Posterior cingulate gyrus (tissue), 11 donors: ENCODE data around the gene PLEKHA5.

ENCODE experiments used
- DNase-seq, 10 donors: peaks; one replicate each; pipeline versions ENCODE4 v3.0.0 to v3.0.0-alpha.2; 2020 to 2021; ENCODE audit warnings: mixed read lengths in 3 of 10
- intact Hi-C: fragments of 100-400 bp; cut with DNase I; formaldehyde crosslinking; loops from one replicate; pipeline ENCODE4 v1.15.1; 2023

PLEKHA5 gene

DNA sequence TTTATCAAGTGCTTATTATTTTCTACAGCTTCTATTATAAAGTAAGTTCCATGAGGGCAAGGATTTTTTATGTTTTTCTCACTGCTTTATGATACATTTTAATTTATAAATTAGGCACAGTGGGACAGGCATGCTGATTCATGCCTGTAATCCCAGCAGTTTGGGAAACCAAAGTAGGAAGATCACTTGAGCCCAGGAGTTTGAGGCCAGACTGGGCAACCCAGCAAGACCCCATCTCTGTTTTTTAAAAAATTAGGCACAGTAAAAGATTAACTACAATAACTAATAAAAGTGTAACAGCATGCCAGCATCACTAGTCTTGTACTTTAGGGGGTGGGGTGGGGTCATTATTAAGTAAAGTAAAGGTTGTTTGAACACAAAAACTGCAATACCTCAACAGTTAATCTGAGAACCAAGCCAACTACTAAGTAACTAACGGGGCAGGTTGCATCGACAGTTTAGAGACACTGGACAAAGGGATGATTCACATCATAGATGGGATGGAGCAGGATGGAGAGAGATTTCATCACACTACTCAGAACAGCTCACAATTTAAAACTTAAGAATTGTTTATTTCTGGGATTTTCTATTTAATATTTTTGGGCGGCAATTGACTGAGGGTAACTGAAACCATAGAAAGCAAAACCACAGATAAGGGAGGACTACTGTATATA lies 119.5 kb downstream of the PLEKHA5 start:
- DNase-seq, result no peak
- intact Hi-C loops, result no loop called here

DNA sequence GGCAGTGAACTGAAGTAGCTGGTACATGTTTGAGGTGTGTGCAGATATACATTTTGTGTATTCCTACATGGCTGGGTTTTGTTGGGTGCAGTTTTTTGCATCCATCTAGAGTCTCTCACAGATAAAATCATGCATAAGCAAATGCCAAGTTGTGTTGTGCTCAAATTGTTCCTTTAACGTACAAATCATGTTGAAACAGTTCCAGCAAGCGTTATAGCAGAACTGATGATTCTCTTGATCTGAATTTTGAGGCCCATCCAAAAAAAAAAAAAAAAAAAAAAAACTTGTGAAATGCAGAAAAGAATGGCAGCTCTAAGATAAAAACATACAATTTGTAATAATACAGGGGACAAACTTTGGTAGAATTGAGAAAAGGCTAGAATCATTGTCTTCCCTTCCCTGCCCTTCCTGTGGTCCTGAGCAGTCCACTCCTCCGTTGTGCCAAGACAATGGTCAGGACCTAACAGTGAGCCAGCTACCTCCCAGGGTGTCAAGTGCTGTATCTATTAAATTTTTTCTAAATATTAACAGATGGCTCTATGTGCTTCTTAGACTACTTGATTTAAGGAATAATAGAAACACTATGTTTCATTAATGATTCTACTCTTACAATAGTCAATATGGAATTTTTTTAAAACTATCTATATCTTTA lies 122.1 kb downstream of the PLEKHA5 start:
- DNase-seq, result no peak
- intact Hi-C loops, result no loop called here

DNA sequence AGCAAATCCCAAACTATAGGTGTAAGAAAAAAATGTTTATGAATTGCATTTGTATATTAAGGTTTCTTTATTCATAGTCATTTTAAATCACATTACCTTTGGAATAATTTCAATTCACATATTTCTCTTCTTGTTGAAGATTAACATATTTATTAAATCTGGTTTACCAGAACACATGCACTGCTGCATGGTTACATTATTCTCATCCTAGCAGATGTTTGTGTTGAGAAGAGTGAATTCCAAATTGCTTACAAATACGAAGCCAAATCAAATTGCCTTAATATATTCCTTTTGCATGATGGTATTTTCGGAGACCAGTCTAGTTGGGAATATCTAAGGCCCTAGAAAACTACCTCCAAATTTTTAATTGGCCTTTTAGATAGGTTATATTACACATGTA lies 130.6 kb downstream of the PLEKHA5 start:
- intact Hi-C loops, result no loop called here
- no peak for DNase-seq

DNA sequence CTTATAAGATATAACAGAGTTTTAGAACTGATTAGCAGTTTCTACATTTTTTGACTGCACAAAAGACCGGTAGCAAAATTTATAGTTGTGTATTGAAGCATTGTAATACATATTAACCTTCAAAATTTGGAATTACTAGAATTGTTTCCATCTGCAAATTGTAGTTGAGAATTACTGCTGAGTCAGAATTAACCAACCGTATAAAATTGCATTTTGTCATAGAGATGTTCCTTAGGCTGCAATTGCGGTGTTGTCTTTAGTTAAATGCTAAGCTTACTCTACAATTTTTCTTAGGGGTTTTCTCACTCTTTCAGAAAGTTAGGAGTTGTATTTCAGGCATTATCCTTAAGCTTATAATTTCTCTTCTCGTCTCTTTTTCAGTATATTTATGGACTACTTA lies 132.2 kb downstream of the PLEKHA5 start:
- DNase-seq, result no peak
- intact Hi-C loops, result no loop called here

DNA sequence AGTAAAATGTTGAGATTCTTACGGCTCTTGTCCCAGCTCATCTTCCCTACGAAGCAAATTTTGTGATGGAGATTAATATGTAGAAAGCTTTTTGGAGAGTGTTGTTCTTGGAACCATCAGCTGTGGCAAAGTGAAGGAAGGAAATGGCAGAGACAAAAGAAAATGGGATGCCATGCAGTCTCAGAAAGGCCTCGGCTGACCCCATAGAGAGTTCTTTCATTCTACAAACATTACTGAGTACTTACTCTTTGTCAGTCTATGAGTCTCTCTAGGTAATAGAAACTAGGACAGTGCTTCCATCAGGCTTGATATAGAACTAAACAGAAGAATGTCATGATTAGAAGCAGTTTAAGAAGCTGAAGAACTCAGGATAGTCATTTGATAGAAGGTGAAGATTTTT lies 134.1 kb downstream of the PLEKHA5 start:
- intact Hi-C loops, result no loop called here
- DNase-seq, result no peak

DNA sequence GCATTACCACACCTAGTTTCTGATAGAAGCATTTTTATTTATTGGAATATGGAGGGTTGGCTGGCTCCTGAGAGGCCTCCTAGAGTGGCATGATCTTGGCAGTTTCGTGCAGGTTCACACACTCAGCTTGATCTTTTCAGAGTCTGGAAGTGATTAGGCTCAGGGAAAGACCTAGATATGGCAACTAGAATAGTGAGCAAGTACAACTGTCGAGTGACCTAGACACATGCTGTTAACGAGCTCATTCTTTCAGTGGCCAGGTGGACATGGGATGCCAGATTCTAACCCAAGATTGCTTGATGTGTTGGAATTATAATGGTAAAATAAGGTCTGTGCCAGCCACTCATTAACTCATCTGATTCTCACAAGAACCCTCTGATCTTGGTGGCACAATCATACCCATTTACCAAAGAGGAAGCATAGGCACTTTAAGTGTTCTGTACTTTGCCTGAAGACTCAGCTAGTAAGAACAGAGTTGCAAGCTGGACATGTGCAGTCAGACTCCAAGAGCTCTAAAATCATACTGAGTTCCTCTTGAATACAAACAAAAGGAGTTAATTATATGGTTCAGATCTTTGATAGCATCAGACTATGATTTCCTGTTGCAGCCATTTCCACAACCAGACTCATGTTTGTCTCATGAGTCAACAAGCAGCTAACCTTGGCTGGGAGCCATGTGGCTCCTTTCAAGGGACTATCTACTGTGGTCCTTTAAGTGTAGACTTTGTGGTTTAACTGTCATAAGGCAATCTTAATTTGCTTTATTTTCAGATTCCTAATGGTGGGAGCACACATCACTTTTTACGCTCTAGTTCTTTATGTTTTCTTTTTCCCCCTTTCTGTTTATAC lies 144.2 kb downstream of the PLEKHA5 start:
- peak in 1 of 10 donors; percentile 25 for DNase-seq
- intact Hi-C loops, result no loop called here

DNA sequence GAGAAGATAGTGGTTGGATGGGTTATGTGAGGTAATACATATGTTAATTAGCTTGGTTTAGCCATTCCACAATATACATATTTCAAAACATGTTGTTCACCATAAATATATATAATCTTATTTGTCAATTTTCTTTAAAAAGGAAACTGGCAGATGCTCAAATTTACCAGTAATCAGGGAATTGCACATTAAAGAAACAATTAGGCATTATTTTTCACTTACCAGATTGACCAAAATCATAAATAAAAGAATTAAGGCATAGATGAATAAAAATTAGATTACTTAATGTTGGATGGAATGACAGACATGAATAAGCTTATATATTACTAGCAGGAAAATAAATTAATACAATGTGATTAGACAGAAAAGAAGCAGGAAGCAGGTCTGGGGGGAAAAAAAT lies 147.2 kb downstream of the PLEKHA5 start:
- intact Hi-C loops, result no loop called here
- DNase-seq, result no peak

DNA sequence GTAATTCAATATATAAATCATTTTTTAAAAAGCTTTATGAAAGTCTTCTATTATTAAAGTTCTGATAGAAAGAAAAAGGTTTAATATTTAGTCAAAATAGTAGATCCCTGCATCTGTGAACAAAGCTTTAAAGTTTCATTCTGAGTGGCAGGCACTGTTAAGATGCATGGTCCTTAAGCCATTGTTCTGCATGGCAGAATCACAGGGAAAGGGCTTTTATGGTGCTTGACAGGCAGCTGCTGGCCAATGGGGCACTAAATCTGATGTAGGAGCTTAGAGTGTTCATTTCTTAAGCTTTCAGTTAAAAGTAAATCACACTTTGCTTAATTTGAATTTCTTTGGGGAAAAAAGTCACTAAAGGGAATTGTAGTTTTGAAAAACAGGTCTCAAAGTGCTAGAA lies 148.2 kb downstream of the PLEKHA5 start:
- DNase-seq, result no peak
- intact Hi-C loops, result no loop called here

DNA sequence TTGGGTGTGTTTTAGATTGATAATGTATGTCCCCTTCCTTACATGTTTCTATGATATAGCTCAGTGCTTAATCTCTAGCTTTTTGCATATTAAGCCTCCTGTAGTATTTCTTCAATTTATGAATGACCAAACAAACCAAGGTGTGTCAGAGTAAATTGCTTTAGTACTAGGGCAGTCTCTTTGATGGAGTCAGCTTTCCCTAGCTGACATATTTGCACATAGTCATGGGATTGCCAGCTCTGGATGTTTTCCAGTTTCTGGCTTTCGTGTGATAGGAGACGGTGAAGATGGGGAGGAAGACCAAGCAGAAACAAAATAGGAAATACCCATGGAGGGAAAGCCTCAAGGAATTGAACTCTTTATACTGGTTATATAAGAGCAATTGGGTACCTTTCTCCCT lies 148.9 kb downstream of the PLEKHA5 start:
- DNase-seq, result no peak
- intact Hi-C loops, result no loop called here

DNA sequence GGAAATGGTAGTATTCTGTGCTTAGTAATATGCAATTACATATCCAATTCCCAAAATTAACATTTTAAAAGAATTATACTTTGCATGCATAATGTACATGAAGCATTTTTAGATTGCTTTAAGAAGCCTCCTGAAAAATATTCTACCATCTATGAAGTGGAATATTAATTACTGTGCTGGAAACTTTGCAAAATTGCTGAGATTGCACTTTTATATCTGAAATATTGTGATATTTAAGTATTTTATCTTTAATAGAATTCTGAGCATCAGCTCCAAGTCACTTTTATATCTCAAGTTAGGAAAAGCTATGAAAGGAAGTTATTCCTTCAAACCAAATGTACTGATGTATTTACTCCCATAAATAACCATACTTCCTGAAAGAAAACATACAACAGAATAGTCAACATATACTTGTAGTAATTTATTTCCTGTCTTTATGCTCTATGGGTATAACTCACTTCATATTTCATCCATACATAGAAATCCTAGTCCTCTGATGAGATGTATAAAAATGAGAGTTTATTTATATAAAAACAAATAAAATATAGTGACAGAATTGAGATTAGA lies 152.7 kb downstream of the PLEKHA5 start:
- intact Hi-C loops, result no loop called here

DNA sequence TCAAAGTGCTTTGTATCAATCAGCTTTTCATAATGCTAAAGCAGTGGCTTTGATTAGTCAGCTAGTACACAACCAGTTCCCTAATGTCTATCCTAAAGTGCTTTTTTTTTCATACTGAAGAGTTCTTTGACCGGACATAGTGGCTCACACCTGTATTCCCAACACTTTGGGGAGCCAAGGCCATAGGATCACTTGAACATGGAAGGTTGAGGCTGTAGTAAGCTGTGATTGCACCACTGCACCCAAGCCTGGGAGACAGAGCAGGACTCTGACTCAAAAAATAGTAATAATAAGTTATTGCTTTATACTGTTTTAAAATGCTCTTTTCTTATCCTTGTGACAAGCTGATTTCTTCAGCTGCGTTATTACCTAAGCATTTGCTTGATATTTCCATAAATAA lies 155.1 kb downstream of the PLEKHA5 start:
- intact Hi-C loops, result no loop called here
- DNase-seq, result no peak

More for the DNA sequence above, 152.7 kb downstream of the PLEKHA5 start:
- no peak for DNase-seq

DNA sequence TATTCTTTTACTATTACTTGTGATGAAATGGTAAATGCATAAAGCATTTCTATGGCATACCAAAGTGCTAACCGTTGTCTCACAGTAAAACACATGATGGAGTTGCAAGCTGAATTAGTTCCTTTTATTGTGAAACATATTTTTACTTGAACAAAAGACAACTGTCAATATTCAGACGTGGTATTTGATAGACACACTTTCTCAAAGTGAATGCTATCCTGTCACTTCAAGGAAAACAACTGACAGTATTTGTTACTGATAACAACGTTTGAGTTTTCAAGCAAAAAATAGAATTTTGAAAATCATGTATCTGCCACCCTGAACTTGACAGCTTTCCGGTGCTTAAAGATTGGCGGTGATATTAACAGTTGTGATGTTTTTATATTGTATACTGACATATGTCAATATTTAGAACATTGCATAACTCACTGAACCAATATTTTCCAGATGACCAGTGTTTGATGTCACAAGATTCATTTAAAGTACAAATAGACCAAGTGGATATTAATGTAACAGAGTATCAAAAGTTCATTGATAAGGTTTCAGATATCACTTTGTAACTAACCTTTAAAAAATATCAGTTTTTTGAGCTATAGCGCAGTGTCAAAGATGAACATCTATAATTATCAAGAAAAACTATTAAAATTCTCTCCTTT lies 156.4 kb downstream of the PLEKHA5 start:
- intact Hi-C loops, result no loop called here
- DNase-seq, result no peak

DNA sequence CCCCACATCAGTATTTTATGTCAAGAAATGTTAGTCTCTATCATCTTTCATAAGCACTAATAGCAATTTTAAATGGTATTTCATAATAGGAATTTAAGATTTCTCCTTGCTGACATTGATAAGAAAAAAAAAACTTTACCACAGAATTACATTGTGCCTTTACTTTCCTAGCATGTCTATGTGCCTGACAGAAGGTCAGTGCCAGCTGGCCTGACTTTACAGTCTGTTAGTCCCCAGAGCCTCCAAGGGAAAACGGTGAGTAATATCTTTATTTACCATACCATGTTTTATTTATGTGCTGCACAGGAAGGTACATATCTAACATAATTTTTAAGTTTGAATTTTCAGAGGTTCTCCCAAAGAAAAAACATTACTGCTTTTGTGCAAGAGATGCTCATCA lies 157.8 kb downstream of the PLEKHA5 start:
- intact Hi-C loops, result no loop called here
- no peak for DNase-seq

DNA sequence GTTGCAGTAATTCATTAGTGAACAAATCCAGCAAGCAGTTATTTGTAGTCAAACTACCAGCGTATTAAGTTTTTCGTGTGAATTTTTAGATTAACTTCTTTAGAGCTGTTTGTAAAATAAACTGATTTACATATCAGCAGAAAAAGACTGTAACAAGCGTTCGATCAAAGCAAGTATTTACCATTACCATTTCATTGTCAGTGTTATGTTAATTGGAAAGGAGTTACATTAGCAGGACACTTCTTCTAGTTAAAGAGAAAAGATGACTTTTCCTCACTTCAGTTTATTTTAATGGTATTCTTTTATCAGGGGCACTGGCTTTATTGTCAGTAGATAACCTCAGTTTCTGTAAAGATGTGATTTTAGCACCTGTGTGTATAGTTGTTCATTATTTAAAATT lies 158.6 kb downstream of the PLEKHA5 start:
- intact Hi-C loops, result loop anchor here (2.0 kb wide), 1 partner anchor 105 kb away; no protein-coding TSS in a partner anchor
- DNase-seq, result no peak

DNA sequence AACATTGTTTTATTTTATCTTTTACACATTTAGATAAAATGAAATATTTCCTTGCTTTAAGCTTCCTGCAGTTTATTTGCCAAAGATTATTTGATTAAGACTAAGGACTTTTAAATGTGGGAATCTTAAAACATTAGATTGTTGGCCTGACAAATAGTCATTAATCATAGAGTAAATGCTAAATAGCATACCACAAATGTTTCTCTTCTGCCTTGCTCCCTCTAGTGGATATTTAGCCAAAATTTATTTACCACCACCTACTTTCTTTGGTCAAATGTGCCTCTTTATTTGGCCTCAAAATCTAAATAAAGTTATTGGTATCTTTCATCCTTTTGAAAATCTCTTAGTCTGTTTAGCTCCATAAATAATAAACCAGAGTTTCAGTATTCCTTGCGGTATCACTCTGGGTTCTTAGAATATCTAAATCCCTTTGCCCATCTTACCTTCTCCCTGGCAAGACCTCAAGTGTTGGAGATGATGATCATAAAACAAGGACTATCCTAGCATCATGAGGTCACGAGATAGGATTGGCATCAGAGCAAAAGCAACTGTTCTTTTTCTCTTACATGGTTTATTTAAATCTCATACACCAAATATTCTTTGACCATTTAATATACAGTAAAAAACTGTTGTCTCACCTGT lies 159.2 kb downstream of the PLEKHA5 start:
- intact Hi-C loops, result loop anchor here (2.0 kb wide), 1 partner anchor 106 kb away; no protein-coding TSS in a partner anchor
- DNase-seq, result no peak

DNA sequence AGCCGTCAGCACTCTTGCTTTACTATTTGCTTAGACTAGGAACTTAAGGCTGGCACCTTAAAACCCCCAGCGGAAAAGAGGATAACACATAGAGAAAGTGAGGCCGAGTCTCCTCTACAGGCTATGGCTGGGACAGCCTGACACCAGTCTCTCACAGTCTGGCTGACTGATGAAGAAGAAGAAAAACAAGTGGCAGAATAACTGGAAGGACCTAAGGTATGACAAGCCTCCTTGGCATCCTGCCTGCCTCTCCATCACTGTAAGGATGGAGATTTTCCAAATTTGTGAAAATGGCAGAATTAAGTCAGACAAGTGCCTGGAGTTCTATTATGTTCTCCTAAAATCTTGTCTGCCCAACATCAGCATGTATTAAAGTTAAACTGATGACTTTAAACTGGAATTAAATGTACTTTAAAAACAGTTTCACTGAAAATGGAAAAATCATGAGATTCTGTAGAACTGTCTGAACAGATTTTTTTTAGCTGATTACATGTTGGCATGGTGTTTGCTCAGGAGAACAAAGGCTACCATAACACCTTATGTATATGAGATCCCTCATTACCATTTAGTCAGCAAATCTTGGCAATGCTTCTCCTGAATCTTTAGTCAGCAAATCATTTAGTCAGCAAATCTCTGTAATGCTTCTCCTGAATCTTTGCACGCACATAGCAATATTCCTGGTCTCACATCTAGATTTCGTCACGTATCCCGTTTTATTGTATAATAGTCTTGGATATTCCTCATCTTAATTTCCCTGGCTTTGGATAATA lies 169.5 kb downstream of the PLEKHA5 start:
- intact Hi-C loops, result no loop called here
- DNase-seq, result peak in 1 of 10 donors; percentile 70

DNA sequence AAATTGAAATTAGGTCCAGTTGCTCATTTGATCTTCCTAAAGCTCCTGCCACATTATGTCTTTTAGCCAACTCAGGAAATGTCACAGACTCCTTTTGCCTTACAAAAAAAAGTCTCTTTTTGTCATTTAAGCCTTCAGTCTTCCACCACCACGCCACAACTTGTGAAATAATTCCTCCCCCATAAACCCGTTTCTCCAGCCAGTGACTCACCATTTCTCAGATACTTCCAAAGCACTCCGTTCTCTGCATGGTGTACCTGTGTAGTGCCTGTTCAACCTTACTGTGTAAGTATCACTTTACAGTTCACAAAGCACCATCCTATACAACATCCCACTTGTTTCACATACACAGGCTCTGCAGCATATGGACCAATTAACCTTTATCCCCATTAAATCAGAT lies 170.2 kb downstream of the PLEKHA5 start:
- intact Hi-C loops, result no loop called here
- peak in 1 of 10 donors; percentile 73 for DNase-seq

DNA sequence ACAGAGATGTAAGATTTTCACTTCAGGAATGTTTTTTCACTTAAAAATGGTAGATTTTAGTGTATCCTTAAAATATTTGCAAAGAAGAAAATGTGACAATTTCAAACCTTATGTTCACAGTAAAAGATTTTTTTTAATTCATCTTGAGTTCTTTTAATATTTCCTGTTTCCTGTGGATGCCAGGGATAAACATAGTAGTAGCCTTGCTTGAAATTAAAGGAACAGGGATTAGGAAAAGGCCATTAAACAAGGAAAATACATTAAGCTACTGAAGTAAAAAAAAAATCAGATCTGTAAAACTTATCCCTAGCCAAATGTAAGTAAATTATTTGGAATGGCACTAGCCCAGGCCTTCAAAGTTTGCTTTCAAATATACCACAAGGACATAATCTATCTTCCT lies 171.7 kb downstream of the PLEKHA5 start:
- no peak for DNase-seq
- intact Hi-C loops, result no loop called here

DNA sequence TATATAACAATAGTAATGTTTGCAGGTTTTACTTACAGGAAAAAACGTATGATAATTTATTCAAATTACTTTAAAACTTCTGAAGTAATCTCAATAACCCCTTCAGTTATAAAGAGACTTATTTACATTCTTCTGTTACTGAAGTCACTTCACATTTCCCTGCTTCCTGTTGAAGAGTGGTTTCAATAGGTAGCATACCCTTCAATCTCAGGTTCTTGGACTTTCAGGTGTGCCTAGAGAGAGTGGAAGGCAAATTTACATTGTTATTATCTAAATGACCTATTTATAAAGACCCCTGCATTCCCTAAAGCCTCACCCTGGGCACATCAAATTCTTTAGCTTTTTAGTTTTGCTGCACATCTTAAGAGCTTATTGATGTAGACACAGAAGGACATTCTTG lies 172.2 kb downstream of the PLEKHA5 start:
- intact Hi-C loops, result no loop called here
- DNase-seq, result no peak
